ENCODE measurements around the gene CACNB2.
"Not testable (repeated sequence)": the region's sequence is repeated elsewhere in the genome, so short reads cannot be mapped to it uniquely, and the experiment has no call there.

The CACNB2 gene

DNA sequence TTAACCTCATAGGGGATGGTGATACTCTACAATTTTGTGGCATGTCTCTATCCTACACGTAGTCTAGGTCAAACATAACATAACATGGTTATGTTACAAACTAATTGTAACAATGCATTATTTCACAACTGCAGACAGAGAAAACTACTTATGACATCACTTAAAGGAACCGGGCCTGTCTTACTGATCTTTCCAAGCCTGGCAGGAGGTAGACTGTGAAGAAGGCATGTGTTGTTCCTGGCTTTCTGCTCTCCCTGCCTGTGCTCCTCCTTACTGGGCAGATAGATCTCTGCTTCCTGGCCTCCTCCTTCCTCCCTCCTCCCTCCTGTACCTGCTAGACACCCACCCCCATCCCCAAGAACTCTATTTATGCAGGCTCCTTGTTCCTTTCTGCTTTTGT lies 5.4 kb downstream of the CACNB2 start:
- DNase-seq (ENCODE audit: low read depth), result no peak

DNA sequence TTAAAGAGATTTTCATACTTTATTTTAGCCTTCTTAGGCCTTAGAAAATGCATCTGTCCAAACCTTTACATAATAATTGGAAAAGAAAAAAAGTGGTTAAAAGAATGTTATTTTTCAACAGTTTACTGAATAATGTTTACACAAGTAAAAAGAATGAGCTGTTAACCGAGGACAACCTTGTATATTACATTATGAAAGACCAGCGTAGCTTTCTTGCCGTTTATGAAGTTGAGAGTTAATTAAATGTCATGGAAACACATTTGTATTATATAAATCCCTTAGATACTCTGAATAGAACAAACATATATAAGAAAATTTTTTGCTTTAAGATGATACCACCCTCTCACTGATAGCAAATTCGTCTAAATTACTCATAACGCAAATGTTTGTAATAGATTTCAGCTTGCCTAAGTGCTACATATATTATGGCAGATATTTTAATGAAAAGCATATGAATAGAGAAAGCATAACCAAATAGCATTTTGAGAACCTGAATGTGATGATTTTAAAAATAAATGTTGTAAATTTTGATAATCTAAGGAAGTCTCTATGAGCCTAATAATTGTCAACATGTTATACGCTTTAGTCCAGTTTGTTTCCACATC lies 9.1 kb downstream of the CACNB2 start:
- no peak for DNase-seq (ENCODE audit: low read depth)

DNA sequence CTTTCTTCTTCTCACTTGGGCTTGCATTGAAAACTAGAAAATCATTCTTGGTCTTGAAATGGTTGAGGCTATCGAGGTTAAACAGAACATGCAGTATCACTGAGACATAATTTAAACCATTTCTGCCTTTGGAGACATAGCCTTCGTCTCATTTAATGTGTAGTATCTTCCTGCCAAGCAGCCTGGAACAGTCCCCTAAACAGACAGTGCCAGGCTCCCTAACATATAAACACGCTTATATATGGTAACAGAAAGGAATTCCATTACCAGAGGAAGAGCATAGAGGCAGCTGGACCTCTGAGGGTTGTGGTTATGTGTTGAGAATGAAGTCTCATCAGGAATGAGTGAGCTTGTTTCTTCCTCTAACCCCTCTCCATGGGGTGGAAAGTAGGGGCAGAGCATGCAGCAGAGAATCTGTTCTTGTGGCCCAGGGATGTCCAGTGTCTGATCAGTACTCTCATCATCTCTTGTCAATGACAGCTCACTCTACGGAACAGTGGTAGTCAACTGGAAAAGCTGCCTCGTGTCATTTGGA lies 11.2 kb downstream of the CACNB2 start:
- DNase-seq (ENCODE audit: low read depth), result no peak

DNA sequence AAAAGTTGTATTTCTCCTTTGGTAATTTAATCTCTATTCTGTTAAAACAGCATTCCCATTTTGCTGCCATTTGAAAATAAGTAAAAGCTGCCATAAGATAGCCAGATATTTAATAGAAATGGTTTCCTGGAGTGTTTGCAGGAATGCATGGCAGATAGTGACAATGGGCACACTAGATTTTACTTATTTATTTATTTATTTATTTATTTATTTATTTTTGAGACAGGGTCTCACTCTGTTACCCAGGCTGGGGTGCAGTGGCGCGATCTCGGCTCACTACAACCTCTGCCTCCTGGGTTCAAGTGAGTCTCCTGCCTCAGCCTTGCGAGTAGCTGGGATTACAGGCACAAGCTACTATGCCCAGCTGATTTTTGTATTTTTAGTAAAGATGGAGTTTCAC lies 13.2 kb downstream of the CACNB2 start:
- DNase-seq (ENCODE audit: low read depth), result not testable (repeated sequence)

DNA sequence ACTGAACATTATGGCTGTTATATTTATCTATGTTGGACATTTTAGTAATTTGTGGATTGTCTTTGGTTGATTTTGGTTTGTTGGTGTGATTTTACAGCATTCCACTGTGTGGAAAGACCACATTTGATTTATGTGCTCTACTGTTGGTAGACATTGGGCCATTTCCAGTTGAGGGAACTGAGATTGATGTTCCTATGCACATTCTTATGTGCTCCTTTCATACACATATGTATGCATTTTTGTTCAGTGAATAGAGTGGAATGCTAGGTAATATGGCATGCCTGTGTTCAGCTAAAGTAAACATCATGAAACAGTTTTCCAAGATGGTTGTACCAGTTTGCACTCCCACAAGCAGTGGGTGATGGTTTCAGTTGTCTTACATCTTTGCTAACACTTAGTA lies 15.1 kb downstream of the CACNB2 start:
- DNase-seq (ENCODE audit: low read depth), result no peak

DNA sequence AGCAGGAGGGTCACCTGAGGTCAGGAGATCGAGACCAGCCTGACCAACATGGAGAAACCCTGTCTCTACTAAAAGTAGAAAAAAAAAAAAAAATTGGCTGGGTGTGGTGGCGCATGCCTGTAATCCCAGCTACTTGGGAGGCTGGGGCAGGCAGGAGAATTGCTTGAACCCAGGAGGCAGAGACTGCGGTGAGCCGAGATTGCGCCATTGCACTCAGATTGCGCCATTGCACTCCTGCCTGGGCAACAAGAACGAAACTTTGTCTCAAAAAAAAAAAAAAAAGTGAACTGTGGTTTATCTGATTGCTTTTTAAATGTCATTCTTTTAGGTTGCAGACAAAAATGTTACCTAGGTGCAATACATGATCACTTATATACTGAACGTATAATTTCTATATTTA lies 16.6 kb downstream of the CACNB2 start:
- not testable (repeated sequence) for DNase-seq (ENCODE audit: low read depth)

DNA sequence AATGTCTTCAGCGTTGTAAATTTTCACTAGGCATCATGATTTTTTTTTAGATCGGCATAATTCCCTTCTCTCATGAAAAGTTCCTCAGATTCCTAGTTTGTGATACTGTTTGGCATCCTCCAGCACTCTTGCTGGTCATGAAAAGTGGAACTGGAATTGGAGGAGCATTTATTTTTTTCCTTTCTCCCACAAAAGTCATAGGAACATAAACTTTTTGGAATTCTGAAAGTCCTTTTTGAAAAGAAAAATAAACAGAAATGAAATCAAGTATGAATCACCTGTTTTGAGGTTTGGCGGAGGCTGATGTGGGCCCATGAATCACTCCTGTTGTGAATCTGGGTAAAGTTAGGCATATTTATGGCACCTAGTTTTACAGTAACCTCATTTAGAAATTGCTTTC lies 17.7 kb downstream of the CACNB2 start:
- no peak for DNase-seq (ENCODE audit: low read depth)

DNA sequence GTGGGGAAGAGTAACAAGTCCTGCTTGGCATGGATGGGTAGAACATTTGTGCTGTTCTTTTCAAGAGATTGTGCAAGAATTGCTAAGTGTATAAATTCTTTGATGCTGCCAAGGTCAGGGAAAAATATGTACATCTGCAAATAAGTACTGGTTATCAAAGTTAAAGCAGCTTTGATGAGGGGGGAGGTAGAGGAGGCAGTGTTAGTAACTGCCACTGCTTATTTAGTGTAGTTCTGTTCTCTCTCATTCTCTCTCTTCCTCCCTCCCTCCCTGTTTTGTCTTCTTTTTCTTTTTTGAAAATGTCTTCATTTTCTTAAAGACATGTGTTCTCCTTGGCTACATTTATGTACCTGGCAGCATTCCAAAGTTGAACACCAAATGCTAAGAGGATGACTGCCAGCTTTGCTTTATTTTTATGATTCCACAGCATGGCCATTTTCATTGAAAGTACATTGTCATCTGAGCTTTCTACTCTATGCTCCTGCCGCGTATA lies 18.6 kb downstream of the CACNB2 start:
- no peak for DNase-seq (ENCODE audit: low read depth)

DNA sequence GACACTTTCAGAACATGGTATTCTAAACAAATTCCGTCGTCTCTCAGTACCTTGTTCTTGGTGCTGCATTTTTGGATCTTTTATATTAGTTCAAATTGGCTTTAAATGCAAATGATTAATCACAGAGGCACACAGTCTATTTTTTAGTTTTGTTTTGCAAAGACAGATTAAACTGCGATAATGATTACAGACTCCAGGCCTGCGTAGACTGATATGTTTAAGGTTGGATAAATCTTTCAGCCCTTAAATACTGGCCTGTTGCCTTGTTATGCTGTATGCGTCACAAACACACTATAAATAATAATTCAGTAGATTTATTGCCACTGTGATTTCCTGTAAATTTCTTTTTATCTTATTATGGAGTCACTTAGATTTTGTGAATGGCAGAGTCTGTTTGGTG lies 19.3 kb downstream of the CACNB2 start:
- no peak for DNase-seq (ENCODE audit: low read depth)

DNA sequence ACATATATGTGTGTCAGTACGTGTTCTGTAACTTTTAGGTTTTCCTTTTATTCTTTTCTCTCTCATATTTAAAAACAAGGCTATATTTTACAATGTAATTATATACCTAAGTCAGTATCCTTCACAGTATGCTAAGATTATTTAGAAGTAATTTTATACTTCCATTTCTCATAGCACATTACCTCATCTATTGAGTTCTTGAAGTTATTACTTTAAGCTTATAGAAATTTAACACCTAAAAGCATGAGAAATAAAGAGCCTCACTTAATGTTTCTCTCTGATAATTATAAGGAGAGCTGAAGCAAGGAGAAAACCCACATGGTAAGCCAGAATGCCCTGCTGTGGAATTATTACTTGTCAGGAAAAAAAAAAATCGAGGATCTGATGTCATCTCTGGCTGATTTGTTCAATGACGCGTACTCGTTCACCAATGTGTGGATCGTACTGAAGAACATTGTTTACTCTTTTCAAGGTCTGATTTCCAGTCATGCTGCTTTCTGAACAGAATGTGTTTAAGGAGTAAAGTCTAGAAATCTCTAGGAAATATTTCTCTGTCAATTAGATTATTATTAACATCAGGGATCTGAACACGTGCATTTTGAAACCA lies 21.9 kb downstream of the CACNB2 start:
- no peak for DNase-seq (ENCODE audit: low read depth)

DNA sequence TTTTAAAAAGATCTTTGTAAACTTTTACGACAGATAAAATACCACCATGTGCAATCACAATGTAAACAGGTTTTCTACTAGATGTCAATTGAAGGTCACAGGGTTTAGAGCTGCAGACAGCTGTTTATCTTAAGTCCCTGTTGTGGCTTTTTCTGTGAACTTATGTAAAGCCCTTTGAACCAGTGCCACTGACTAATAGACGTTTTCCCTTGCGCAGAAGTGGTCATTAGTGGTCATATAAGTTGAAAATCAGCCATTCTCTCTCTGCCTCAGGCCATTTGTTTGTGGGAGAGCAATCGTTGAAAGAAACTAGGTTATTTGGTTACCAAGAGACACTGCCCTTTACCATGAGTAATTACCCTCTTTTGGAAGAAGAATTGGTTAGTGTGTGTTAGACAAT lies 23.9 kb downstream of the CACNB2 start:
- DNase-seq (ENCODE audit: low read depth), result no peak

DNA sequence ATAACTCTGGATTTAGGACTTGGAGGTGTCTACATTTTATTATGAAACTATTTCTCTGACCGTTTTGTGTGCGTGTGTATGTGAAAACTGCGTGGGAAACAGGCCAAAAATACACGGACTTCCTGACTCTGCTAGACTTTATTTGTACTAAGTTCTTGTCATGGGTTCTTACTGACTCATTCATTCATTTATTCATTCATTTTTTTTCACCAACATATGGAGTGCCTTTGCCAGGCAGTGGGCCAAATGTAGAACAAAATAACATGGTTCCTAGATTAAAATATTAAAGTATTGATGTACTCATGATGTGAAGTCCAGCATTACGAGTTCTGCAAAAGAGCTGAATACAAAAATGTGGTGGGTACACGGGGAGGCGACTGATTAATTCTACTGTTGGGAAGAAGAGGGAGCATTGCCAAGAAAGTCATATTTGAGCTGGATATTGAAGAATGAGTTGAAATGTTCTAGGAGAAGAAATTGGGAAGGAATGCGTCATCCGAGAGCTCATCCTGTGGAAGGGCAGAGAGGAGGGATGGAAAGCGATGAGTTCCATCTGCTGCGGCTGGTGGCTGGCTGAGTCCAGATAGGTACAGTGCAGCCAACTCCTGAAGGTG lies 24.6 kb downstream of the CACNB2 start:
- no peak for DNase-seq (ENCODE audit: low read depth)

DNA sequence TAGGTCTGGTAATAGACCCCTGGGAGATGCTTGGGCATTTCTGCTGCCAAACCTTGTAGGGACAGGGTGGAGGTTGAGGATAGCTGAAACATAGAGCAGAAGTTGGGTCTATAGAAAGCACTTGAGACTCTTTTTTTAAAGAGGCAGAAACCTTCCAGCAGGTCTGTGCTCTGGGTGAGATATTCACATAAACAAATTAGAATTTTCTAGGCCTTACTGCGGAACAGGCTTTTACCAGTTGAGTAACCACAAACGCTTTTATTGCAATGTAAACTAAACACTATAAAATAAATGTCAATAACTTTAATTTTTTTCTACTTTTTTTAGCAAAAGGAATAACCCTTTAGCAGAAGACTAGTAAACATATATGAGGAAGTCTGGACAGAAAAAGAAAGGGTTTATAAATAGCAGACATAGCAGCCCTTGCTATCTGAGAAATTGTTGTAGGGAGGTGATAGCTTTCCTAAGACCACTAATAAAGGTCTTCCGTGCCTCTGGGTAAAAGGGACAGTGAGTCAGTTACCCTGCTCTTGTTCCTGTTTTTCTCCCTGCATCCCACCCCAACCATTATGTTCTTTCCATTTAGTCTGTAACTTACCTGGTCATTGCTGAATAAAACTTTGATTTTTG lies 38.7 kb downstream of the CACNB2 start:
- no peak for DNase-seq (ENCODE audit: low read depth)

DNA sequence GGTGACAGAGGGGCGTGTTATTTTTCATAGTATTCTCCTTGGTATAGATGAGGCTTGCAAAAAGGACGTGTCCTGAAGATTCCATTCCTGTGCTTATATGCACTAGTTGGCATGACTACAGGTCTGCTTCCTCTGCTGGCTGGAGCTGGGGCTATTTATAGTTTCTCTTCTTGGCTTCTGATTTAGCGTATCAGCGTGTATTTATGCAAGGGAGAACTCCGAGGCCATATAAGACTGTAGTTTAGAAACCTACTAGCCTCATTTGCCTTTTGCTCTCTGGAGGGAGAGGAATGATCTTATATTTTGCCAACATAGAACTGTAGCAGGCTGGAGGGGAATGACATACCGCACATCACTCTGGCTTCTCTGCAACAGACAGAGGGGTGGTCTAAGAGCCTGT lies 39.7 kb downstream of the CACNB2 start:
- DNase-seq (ENCODE audit: low read depth), result no peak

DNA sequence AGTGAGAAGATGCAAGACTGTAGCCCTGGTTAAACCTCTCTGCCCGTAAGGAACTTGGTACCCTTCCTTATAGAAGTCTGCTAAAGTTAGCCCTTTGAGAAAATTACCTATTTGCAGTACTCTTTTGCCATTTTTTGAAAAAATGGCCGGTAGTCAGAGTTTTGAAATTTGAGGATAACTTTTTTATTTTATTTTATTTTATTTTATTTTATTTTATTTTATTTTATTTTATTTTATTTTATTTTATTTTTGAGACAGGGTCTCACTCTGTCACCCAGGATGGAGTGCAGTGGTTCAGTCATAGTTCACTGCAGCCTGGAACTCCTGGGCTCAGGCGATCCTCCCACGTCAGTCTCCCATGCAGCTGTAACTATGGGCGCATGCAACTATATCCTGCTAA lies 41.2 kb downstream of the CACNB2 start:
- DNase-seq (ENCODE audit: low read depth), result not testable (repeated sequence)

DNA sequence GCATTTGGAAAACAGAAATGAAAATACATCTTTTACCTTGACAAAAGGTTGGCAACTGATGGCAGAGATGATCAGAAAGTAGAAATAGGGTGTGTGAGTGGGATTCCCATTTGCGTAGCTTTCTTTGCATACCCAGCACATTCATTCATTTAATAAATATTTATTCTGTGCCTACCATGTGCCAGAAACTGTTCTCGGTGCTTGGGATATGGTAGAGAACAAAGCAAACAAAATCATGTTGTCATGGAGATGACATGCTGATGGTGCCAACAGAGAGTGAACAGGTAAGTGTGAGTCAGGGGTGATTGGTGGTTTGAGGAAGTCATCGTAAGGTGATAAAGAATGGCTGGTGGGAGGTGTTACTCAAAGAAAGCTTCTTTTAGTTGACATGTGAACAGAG lies 45.4 kb downstream of the CACNB2 start:
- DNase-seq (ENCODE audit: low read depth), result no peak

DNA sequence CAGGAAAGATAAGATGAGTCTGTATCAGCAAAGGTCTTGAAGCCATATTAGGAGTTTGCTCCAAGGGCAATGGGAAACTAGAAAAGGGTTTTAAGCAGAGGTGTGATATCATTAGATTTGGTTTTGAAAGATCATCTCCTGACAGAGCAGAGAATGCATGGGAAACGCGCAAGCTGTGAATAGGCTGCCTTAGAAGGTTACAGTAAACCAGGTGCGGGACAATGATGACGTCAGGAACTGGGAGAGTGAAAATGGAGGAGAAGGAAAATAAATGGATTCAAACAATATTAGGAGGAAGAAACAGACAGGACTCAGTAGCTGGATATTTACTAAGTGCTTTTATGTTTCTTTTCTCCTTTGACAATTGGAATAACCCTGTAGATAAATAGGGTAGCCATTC lies 50.6 kb downstream of the CACNB2 start:
- no peak for DNase-seq (ENCODE audit: low read depth)

DNA sequence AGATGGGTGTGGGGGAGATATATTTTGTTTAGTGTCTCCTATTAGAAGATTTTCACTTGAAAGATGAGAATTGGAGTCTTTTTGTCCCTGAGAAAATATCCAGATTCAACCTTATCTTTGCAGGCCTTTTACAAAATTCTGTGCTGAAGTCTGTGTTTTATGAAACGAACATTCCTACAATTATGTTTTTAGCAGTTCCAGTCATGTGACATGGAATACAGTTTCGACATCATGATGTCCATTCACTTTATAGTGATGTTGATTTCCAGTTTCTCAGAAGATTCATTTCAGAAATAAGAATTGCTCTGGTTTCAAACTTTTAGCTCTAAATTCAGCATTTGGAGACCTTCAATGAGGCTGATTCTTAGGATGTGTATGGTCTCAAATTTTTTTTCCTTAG lies 54.4 kb downstream of the CACNB2 start:
- no peak for DNase-seq (ENCODE audit: low read depth)

DNA sequence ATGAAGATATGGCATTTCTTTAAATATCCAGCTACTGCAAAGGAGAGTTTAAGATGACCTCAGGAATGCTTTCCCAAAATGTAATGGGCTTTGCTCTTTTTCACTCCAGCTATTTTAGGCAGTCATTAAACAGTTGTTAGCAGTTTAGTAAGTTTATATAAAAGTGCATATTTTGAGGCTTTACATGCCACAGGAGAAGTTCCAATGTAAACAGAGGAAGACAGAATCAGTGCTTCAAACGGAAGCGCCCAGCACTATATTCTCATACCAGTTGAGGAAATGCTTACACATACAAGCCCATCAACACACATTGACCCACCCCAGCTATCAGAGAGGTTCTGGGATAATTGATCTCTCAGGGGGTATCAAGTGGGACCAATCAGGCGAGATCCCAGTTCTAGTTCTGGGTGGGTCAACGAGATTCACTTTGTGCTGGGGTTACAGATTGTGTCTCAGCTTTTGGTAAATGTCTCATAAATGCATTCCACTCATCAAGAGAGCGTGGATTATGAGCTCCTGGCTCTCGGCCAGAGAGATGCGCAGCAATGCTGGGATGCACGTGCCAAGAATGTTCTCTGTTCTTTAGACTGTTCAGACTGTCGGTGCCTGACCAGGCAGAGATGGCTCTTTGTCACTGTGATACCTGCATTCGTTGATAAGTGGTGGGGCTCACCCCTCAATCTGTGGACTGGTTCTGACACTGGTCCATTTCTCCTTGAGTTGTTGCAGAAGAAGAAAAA lies 55.0 kb downstream of the CACNB2 start:
- DNase-seq (ENCODE audit: low read depth), result no peak

DNA sequence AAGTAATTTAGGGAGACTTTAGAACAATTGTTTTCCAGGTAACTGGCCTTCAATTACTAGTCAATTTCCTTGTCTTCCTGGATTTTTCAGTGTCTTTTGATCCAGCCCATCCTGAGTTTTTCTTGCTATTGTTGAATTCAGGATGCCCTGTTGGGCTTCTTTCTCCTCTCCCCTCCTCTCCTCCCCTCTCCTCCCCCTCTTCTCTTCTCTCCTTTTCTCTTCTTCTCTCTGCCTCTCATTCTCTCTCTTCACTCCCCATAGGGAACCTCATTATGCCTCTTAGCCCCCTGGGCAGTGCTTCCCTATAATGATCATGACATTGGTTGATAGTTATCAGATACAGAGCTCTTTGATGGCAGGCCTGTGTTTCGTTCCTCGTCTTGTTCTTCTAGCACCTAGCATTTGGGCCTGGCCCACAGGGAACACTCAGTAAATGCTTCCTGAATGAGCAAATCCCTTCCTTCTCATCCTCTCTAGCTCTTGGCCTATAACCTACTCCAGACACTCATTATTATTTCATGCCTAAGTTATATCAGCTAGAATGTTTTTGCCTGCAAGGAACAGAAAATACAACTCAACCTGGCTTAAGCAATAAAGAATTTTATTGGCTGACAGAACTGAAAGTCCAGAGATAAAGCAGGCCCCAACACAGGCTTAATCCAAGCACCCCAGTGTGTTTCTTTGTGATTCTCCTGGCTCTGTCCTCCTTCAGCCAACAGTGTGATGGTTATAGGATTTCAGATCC lies 56.8 kb downstream of the CACNB2 start:
- no peak for DNase-seq (ENCODE audit: low read depth)

DNA sequence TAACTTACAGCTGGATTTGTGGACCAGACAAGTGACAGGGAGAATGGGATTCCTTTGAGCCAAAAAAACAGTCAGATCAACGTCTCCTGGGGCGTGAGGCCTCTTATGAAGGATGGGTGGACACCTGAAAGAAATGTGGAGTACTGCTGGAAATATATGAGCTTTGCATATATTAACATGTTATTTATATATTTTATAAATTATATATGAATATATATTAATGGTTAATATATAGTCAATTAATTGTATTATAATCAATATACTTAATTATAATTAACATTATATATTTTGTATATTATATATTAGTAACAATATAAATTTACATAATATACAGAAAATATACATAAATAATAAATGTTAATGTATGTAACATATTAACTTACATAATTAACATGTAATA lies 57.5 kb downstream of the CACNB2 start:
- DNase-seq (ENCODE audit: low read depth), result no peak

DNA sequence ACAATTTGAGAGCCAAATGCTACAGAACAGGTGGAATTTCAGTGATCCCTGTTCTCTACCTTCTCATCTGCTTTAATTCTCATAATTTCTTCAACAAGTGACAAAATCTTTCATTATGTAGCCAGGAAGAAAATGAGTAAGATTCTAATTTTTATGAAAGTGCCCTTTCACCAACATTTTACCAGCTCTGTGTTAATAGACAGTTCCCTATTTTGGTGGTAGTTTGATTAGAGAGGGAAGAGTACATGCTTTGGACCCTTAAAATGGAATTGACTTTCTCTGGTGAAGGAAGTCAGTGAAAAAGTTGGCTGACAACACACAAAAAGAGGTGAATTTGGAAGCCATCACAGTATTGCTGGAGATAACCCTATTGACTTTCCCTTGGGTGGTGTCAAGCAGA lies 61.7 kb downstream of the CACNB2 start:
- DNase-seq (ENCODE audit: low read depth), result no peak

Data from T follicular helper cell (primary cell).